GM12872 (cell line): ENCODE data around the gene THRA.

Experiments used
- TF ChIP-seq, protein P1 (sequence below): IDR thresholded peaks from 3 replicates; pipeline ENCODE4 v1.5.1; 2011; ENCODE audit warnings: low read depth, mild to moderate bottlenecking, low read length, moderate library complexity; ENCODE audit not compliant: insufficient read depth

Gene THRA

GRCh38 chr17:40122999-40123810 lies 60.4 kb downstream of the THRA start:
- TF ChIP-seq, protein P1, sequence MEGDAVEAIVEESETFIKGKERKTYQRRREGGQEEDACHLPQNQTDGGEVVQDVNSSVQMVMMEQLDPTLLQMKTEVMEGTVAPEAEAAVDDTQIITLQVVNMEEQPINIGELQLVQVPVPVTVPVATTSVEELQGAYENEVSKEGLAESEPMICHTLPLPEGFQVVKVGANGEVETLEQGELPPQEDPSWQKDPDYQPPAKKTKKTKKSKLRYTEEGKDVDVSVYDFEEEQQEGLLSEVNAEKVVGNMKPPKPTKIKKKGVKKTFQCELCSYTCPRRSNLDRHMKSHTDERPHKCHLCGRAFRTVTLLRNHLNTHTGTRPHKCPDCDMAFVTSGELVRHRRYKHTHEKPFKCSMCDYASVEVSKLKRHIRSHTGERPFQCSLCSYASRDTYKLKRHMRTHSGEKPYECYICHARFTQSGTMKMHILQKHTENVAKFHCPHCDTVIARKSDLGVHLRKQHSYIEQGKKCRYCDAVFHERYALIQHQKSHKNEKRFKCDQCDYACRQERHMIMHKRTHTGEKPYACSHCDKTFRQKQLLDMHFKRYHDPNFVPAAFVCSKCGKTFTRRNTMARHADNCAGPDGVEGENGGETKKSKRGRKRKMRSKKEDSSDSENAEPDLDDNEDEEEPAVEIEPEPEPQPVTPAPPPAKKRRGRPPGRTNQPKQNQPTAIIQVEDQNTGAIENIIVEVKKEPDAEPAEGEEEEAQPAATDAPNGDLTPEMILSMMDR = no peak

DNA sequence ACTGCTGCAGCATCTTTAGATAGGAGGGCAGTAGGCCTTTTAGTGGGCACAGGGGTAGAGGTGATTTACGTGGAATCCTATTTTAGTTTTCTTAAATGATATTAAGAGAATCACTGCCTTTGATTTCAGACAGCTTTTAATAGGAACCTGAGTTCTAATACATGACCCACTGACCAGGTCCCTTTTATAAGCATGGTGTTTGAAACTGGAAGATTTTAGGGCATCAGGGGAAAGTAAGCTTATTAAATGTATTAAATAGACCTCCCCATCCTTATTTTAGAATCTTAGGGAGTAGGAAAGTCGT lies 61.0 kb downstream of the THRA start:
- TF ChIP-seq, protein P1 = no peak

DNA sequence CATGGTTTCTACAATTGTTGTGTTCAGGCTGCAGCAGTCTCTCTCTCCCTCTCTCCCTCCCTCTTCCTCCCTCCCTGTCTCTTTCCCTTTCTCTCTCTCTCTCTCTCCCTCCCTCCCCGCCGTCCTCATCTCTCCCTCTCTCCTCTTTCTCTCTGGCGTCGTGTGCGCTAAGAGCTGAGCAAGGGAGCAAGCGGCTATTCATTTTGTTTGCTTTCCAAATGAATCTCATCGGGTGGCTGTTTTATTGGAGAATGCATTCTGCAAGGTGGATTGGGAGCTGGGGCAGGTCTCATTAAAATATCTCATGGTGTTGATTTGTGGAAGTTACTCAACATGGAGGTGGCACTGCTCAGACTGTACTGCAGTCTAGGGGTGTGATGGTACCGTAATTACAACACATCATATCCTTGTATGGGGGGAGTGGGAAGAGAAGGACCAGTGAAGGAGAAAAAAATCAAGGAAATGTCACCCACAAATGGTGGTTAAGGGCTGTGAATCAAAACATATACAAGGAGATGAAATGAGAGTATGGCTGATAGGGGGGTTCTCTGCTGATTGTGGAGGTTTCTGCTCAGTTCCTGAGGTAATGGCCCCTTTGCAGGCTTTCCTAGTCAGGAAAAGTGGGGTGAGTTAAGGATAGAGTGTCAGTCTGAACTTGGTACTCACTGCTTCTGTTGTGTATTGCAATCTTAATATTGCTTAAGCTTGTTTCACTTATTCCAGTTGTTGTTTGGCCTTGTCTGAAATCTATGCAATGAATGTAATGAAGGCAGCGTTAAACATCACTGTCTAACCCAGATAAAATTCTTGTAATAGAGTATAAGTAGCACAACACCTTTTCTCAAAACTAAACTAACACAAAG lies 61.7 kb downstream of the THRA start:
- TF ChIP-seq, protein P1 = no peak

- TF ChIP-seq, protein P1 = no peak
Measured at GRCh38 chr17:40129498-40129897, 66.7 kb downstream of the THRA start.

- TF ChIP-seq, protein P1 = no peak
Measured at GRCh38 chr17:40130352-40131042, 67.7 kb downstream of the THRA start.

DNA sequence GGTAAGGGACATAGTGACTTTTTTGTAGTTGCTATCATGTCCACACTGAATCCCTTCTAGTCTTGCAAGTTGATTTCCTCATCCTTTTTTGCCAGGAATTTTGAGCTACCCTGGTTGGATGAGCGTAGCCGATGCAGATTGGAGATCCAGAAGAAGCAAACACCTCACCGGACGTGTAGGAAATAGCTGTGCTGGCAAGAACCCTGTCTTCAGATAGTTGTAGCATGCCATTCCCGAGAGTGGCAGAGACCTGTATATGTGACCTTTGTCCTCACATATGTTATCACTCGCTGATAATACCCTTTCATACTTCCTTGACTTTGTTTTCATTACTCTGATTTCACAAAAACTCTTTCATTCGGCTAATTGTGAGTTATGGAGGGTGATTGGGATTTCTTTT lies 71.4 kb downstream of the THRA start:
- TF ChIP-seq, protein P1 = no peak

GRCh38 chr17:40135817-40136216 lies 73.1 kb downstream of the THRA start:
- TF ChIP-seq, protein P1 = no peak
